Lower lobe of right lung (tissue), 2 donors: ENCODE measurements around the gene LYPD8. TPM values are rescaled to one million over a fixed set of nuclear protein-coding genes. Genes with fewer than 3 reads are reported as not detected.
"Not testable (repeated sequence)": the region's sequence is repeated elsewhere in the genome, so short reads cannot be mapped to it uniquely, and the experiment has no call there.

Experiments
- ATAC-seq, 2 donors: fragments of 200-7000 bp; cut with Tn5 transposase; one replicate each; pipeline ENCODE4 v1.9.1; 2020 to 2022; ENCODE audit warnings: mild to moderate bottlenecking in 2 of 2, moderate library complexity in 2 of 2
- DNase-seq: peaks from one replicate; pipeline ENCODE4 v3.0.0-alpha.2; 2020
- H3K27ac ChIP-seq: fragments of 200-600 bp; one replicate; pipeline ENCODE4 v1.8.0; 2022
- H3K27me3 ChIP-seq: fragments of 200-600 bp; one replicate; pipeline ENCODE4 v1.8.0; 2022; ENCODE audit warnings: low read depth
- H3K36me3 ChIP-seq: fragments of 200-600 bp; one replicate; pipeline ENCODE4 v1.8.0; 2022; ENCODE audit warnings: mild to moderate bottlenecking
- H3K4me1 ChIP-seq: fragments of 200-600 bp; one replicate; pipeline ENCODE4 v1.8.0; 2022
- H3K4me3 ChIP-seq: fragments of 200-600 bp; one replicate; pipeline ENCODE4 v1.8.0; 2022; ENCODE audit warnings: mild to moderate bottlenecking
- H3K9me3 ChIP-seq: fragments of 200-600 bp; one replicate; pipeline ENCODE4 v1.8.0; 2022
- CTCF ChIP-seq: fragments of 200-600 bp; IDR thresholded peaks from one replicate; pipeline ENCODE4 v1.8.0; 2022; ENCODE audit warnings: antibody characterized with exemption, mild to moderate bottlenecking
- intact Hi-C: fragments of 100-400 bp; cut with DNase I; formaldehyde crosslinking; loops from one replicate; pipeline ENCODE4 v1.11.0; 2022
- total RNA-seq: library from RNA; stranded (reverse); fragmentation: NEBNext Ultra II Directional; extraction: Animal tissue kit (Norgen Biotek cat#: 25700); gene quantifications from one replicate; pipeline ENCODE4 v1.2.1, GENCODE V29; 2021
- donor health status: DM: no; HTN: yes; CAD: no; lungs with severe emphysema.

The LYPD8 gene
- total RNA-seq, 1 donor from 2014 or later = not detected

- intact Hi-C loops = no loop called here
- ATAC-seq = no peak
- H3K27ac ChIP-seq = no peak overlapping the region
- H3K27me3 ChIP-seq = no peaks in the 10 kb centered on the region
- H3K4me3 ChIP-seq = no peak overlapping the region
- H3K36me3 ChIP-seq = no peaks in the 10 kb centered on the region
- H3K9me3 ChIP-seq = peaks cover 6% of the 10 kb centered on the region
- H3K4me1 ChIP-seq = no peaks in the 10 kb centered on the region
- TF ChIP-seq CTCF = no peak
- DNase-seq = no peak
These were observed 38.0 kb upstream of the LYPD8 start for GRCh38 chr1:248793592-248793991.

- peak in 1 of 2 donors; percentile 43 for ATAC-seq
- no peaks in the 10 kb centered on the region for H3K36me3 ChIP-seq
- no peak for TF ChIP-seq CTCF
- intact Hi-C loops = no loop called here
- no peak for DNase-seq
- H3K4me3 ChIP-seq = no peak overlapping the region
- no peaks in the 10 kb centered on the region for H3K4me1 ChIP-seq
- no peaks in the 10 kb centered on the region for H3K27me3 ChIP-seq
- peaks cover 6% of the 10 kb centered on the region for H3K9me3 ChIP-seq
- no peak overlapping the region for H3K27ac ChIP-seq
These were observed 36.8 kb upstream of the LYPD8 start for GRCh38 chr1:248792342-248792741.

DNA sequence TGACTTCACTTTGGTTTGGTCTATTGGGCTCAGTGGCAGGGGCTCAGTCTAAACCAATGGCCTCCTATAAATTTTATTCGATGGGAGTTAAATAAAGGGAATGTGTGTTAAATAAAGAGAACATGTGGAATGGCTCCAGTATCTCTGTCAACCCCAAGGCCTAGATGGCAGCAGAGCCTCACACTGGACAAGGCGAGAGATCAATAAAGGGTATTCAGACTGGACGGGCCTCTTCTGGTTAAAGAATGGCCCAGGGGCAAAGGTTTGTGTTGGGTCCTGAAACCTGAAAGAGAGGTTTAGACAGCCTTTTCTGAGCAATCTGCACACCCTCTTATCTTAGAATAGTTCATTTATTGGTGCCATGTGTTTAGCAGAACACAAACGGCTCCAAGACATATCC, 35.5 kb upstream of the LYPD8 start:
- peaks cover 6% of the 10 kb centered on the region for H3K9me3 ChIP-seq
- no peak overlapping the region for H3K4me3 ChIP-seq
- no peaks in the 10 kb centered on the region for H3K36me3 ChIP-seq
- no peak for TF ChIP-seq CTCF
- H3K4me1 ChIP-seq = no peaks in the 10 kb centered on the region
- H3K27ac ChIP-seq = no peak overlapping the region
- intact Hi-C loops = no loop called here
- DNase-seq (no peak), ATAC-seq (no peak)
- no peaks in the 10 kb centered on the region for H3K27me3 ChIP-seq

- Histone ChIP-seq H3K4me3 (no peak overlapping the region), H3K27me3 (no peaks in the 10 kb centered on the region), H3K9me3 (peaks cover 5% of the 10 kb centered on the region), H3K4me1 (no peaks in the 10 kb centered on the region), H3K36me3 (no peaks in the 10 kb centered on the region), H3K27ac (no peak overlapping the region)
- DNase-seq = no peak
- no peak for TF ChIP-seq CTCF
- no peak for ATAC-seq
- intact Hi-C loops = no loop called here
These were observed 34.9 kb upstream of the LYPD8 start for GRCh38 chr1:248790456-248790855.

GRCh38 chr1:248789337-248789736, 33.8 kb upstream of the LYPD8 start:
- ATAC-seq, intact Hi-C loops: not testable (repeated sequence)

GRCh38 chr1:248788327-248788726, 32.8 kb upstream of the LYPD8 start:
- ATAC-seq (no peak), DNase-seq (no peak)
- H3K27ac ChIP-seq = no peak overlapping the region
- no peak overlapping the region for H3K4me3 ChIP-seq
- no peaks in the 10 kb centered on the region for H3K4me1 ChIP-seq
- TF ChIP-seq CTCF = no peak
- intact Hi-C loops = no loop called here
- no peaks in the 10 kb centered on the region for H3K36me3 ChIP-seq
- H3K9me3 ChIP-seq = no peaks in the 10 kb centered on the region
- no peaks in the 10 kb centered on the region for H3K27me3 ChIP-seq

More at GRCh38 chr1:248789337-248789736, 33.8 kb upstream of the LYPD8 start:
- H3K36me3 ChIP-seq, H3K4me1 ChIP-seq, H3K9me3 ChIP-seq, DNase-seq, H3K27ac ChIP-seq, H3K4me3 ChIP-seq, H3K27me3 ChIP-seq: not testable (repeated sequence)
